Aorta (tissue), 5 donors: ENCODE results near the gene AGBL4. TPM values are rescaled to one million over a fixed set of nuclear protein-coding genes. Genes with fewer than 3 reads are reported as not detected.

Experiments
- ATAC-seq: fragments of 200-7000 bp; cut with Tn5 transposase; one replicate; pipeline ENCODE4 v1.9.1; 2022; ENCODE audit warnings: moderate library complexity; ENCODE audit not compliant: low FRiP score
- DNase-seq, 2 donors: peaks; one replicate each; pipeline ENCODE4 v3.0.0-alpha.2; 2020
- H3K27ac ChIP-seq, 2 donors: one replicate each; pipeline ENCODE4 v1.5.1; 2013; ENCODE audit warnings: low read length in 2 of 2, mild to moderate bottlenecking in 2 of 2, moderate library complexity in 2 of 2, control low read depth in 1 of 2, inconsistent platforms in 1 of 2, low read depth in 1 of 2
- H3K27me3 ChIP-seq, 2 donors: one replicate each; pipeline ENCODE4 v1.6.1; 2013; ENCODE audit warnings: control low read depth in 1 of 2, low read length in 1 of 2, mild to moderate bottlenecking in 1 of 2, moderate library complexity in 1 of 2; ENCODE audit not compliant: insufficient read depth in 2 of 2, control insufficient read depth in 1 of 2
- H3K36me3 ChIP-seq, 2 donors: one replicate each; pipeline ENCODE4 v1.6.1; 2013; ENCODE audit warnings: control low read depth in 1 of 2, low read length in 1 of 2, mild to moderate bottlenecking in 1 of 2; ENCODE audit not compliant: insufficient read depth in 2 of 2, control insufficient read depth in 1 of 2
- H3K4me1 ChIP-seq, 2 donors: one replicate each; pipeline ENCODE4 v1.6.1; 2013; ENCODE audit warnings: low read length in 2 of 2, control low read depth in 1 of 2, mild to moderate bottlenecking in 1 of 2, moderate library complexity in 1 of 2; ENCODE audit not compliant: insufficient read depth in 2 of 2, control insufficient read depth in 1 of 2
- H3K4me3 ChIP-seq, 2 donors: one replicate each; pipeline ENCODE4 v1.5.1; 2013; ENCODE audit warnings: low read length in 2 of 2, control low read depth in 1 of 2, mild to moderate bottlenecking in 1 of 2
- H3K9me3 ChIP-seq: one replicate; pipeline ENCODE4 v1.6.1; 2013; ENCODE audit warnings: mild to moderate bottlenecking, low read length; ENCODE audit not compliant: control insufficient read depth
- WGBS, 2 donors: extraction: QIAGEN DNeasy Blood & Tissue Kit; methylation state at CpG; one replicate each; pipeline ENCODE4 v1.1.7; 2013; 5-methylcytosine and 5-hydroxymethylcytosine counted together
- intact Hi-C, 2 donors: fragments of 100-400 bp; cut with DNase I; formaldehyde crosslinking; loops; one replicate each; pipeline versions ENCODE4 v1.14.2 to v1.15.0; 2022
- polyA plus RNA-seq, 2 donors: library from polyadenylated mRNA; stranded (reverse); fragments of 200-250 nt; gene quantifications; one replicate each; pipeline ENCODE4 v1.2.3, GENCODE V29; 2013
- total RNA-seq, 2 donors: library from RNA; stranded (reverse); fragmentation: NEBNext Ultra II Directional; extraction: Animal tissue kit (Norgen Biotek cat#: 25700); gene quantifications; one replicate each; pipeline ENCODE4 v1.2.1, GENCODE V29; 2021
- donor health status: healthy with polysubstance abuse.
- donor health status: Bipolar disorder and iron deficiency.
- donor health status: DM: no; HTN: no; CAD: no.
- donor health status: DM: no; HTN: no; CAD: no.
- donor health status: DM: yes; HTN: yes; CAD: no.

The AGBL4 gene
- total and polyA plus RNA-seq, 4 donors: 0.18 TPM; not detected in 3

- no peak for ATAC-seq
- 80 to 85% methylated on average over 10 of the region's 10 CpGs for WGBS, 2 donors
- Histone ChIP-seq H3K4me3 (no peak overlapping the region), H3K4me1 (no peaks in the 10 kb centered on the region), H3K9me3 (no peaks in the 10 kb centered on the region), H3K36me3 (peaks cover 7 to 9% of the 10 kb centered on the region in 2 donors), H3K27ac (no peak overlapping the region), H3K27me3 (no peaks in the 10 kb centered on the region)
- no peak for DNase-seq
- intact Hi-C loops: no loop called here
Observed at GRCh38 chr1:48730164-48730910, 1293.4 kb downstream of the AGBL4 start.

DNA sequence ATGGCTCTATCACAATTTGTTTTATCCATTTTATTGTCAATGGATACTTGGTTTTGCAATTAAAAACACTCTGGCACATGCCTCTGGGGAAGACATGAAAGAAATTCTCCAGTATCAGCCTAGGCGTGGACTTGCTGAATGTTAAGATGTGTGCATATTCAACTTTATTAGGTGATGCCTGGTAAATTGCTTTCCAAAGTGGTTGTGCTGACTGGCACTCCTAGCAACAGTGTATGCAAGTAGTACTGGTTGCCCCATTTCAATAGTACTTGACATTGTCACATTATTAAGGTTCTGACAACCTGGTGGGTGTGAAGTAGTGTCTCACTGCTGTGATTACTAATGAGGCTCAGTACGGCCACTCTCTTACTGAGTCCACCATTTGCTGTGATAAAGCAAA, 1295.2 kb downstream of the AGBL4 start:
- peaks cover 4 to 5% of the 10 kb centered on the region in 2 donors for H3K36me3 ChIP-seq
- H3K27me3 ChIP-seq: no peaks in the 10 kb centered on the region
- no peaks in the 10 kb centered on the region for H3K4me1 ChIP-seq
- H3K9me3 ChIP-seq: no peaks in the 10 kb centered on the region
- intact Hi-C loops: no loop called here
- H3K4me3 ChIP-seq: no peak overlapping the region
- no peak for ATAC-seq
- WGBS, 2 donors: 93 to 96% methylated on average over 2 of the region's 2 CpGs
- DNase-seq: no peak
- H3K27ac ChIP-seq: no peak overlapping the region

- DNase-seq (no peak), ATAC-seq (no peak)
- H3K9me3 ChIP-seq: no peaks in the 10 kb centered on the region
- peaks cover 3 to 4% of the 10 kb centered on the region in 2 donors for H3K36me3 ChIP-seq
- H3K27me3 ChIP-seq: no peaks in the 10 kb centered on the region
- H3K4me1 ChIP-seq: no peaks in the 10 kb centered on the region
- intact Hi-C loops: no loop called here
- WGBS, 2 donors: 90 to 94% methylated on average over 4 of the region's 4 CpGs
- no peak overlapping the region for H3K4me3 ChIP-seq
- H3K27ac ChIP-seq: no peak overlapping the region
Observed at GRCh38 chr1:48726557-48727215, 1297.1 kb downstream of the AGBL4 start.

DNA sequence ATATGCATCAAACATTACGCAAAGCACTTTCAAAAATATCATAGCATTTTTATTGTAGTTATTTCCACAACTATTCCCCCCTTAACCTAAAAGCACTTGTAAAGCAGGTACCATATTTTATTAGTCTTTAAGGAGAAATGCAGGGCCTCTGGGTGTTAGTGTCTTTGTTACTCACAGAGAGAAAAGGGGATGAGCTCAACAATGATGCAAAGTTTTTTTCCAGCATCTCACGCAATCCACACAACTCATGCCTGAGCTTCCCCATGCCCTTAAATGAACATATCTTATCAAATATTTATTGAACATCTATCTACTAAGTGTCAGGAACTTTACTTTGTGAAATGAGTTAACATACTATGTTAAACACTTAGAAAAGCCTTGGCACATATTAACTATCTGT, 1297.6 kb downstream of the AGBL4 start:
- WGBS, 2 donors: 97 to 98% methylated on average over 2 of the region's 2 CpGs
- intact Hi-C loops: no loop called here
- Histone ChIP-seq H3K9me3 (no peaks in the 10 kb centered on the region), H3K4me1 (no peaks in the 10 kb centered on the region), H3K27ac (no peak overlapping the region), H3K4me3 (no peak overlapping the region), H3K36me3 (peaks cover 3 to 4% of the 10 kb centered on the region in 2 donors), H3K27me3 (no peaks in the 10 kb centered on the region)
- ATAC-seq (no peak), DNase-seq (no peak)

- Histone ChIP-seq H3K27ac (no peak overlapping the region), H3K4me3 (no peak overlapping the region), H3K36me3 (peaks cover 3 to 4% of the 10 kb centered on the region in 2 donors), H3K9me3 (no peaks in the 10 kb centered on the region), H3K4me1 (no peaks in the 10 kb centered on the region), H3K27me3 (no peaks in the 10 kb centered on the region)
- intact Hi-C loops: no loop called here
- ATAC-seq (no peak), DNase-seq (no peak)
- WGBS, 2 donors: 87 to 92% methylated on average over 5 of the region's 5 CpGs
Observed at GRCh38 chr1:48725341-48726046, 1298.3 kb downstream of the AGBL4 start.

DNA sequence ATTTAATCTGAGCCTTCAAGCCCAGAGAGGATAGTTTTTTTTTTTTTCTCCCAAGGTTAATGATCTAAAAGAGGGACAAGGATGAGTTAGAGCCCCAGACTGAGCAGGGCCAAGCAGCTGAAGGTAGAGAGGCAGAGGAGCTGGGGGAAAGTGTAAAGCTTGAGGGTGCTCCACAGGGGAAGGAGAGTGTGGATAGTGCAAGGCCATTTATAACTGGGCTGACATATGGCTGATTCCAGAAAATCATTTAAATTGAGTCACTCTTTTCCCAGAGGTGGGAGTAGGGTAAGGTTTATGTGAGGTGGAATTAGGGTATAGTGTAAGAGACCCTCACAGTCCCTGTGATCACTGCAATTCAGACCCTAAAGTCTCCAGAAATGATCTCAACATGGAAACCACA, 1302.8 kb downstream of the AGBL4 start:
- no peaks in the 10 kb centered on the region for H3K9me3 ChIP-seq
- H3K27ac ChIP-seq: no peak overlapping the region
- intact Hi-C loops: no loop called here
- H3K27me3 ChIP-seq: no peaks in the 10 kb centered on the region
- H3K4me1 ChIP-seq: no peaks in the 10 kb centered on the region
- ATAC-seq (no peak), DNase-seq (no peak)
- no peaks in the 10 kb centered on the region for H3K36me3 ChIP-seq
- no peak overlapping the region for H3K4me3 ChIP-seq

GRCh38 chr1:48718705-48719104, 1305.0 kb downstream of the AGBL4 start:
- H3K4me1 ChIP-seq: no peaks in the 10 kb centered on the region
- H3K27ac ChIP-seq: no peak overlapping the region
- no peaks in the 10 kb centered on the region for H3K27me3 ChIP-seq
- no peaks in the 10 kb centered on the region for H3K9me3 ChIP-seq
- intact Hi-C loops: loop anchor here in 1 of 2 donors (10.0 kb wide), 1 partner anchor 706 kb away; no protein-coding TSS in a partner anchor
- H3K36me3 ChIP-seq: no peaks in the 10 kb centered on the region
- DNase-seq (no peak), ATAC-seq (no peak)
- 68 to 73% methylated on average over 4 of the region's 4 CpGs for WGBS, 2 donors
- no peak overlapping the region for H3K4me3 ChIP-seq

- no peak for DNase-seq
- intact Hi-C loops: loop anchor here in 1 of 2 donors (10.0 kb wide), 1 partner anchor 707 kb away; no protein-coding TSS in a partner anchor
- no peaks in the 10 kb centered on the region for H3K36me3 ChIP-seq
Observed at GRCh38 chr1:48718116-48718630, 1305.6 kb downstream of the AGBL4 start.

More at GRCh38 chr1:48718116-48718630, 1305.6 kb downstream of the AGBL4 start:
- no peak for ATAC-seq
- no peak overlapping the region for H3K4me3 ChIP-seq
- no peaks in the 10 kb centered on the region for H3K4me1 ChIP-seq
- H3K27me3 ChIP-seq: no peaks in the 10 kb centered on the region
- no peaks in the 10 kb centered on the region for H3K9me3 ChIP-seq
- no peak overlapping the region for H3K27ac ChIP-seq
